Stimulated activated CD8-positive, alpha-beta memory T cell treated with anti-CD3 and anti-CD28 coated beads, Interleukin-7, amount 100 ng/mL, for 48 hours (primary cell): ENCODE measurements around the gene RPRD1B.
A peak's percentile ranks its signal among the peaks of the same experiment; 100 is the strongest.

Experiments used
- DNase-seq, 2 donors: peaks; one replicate each; pipeline ENCODE4 v3.0.0-alpha.2; 2020; ENCODE audit warnings: low read depth in 1 of 2; ENCODE audit errors: extremely low read depth in 1 of 2

RPRD1B gene

GRCh38 chr20:38033330-38034107, at the start of gene RPRD1B, which contains the start of gene TTI1:
Gene RPRD1B (plus strand): TSS chr20:38033746. CDS start chr20:38033948, 202 bp downstream.
Gene TTI1 (minus strand): TSS chr20:38033456. CDS start chr20:38013816, 19,640 bp downstream.
- peak; percentile 73 to 82 for DNase-seq

GRCh38 chr20:37984018-37984785, 49.3 kb upstream of the RPRD1B start:
- no peak for DNase-seq

GRCh38 chr20:37986044-37986858, 47.3 kb upstream of the RPRD1B start:
- DNase-seq, result no peak

GRCh38 chr20:37986873-37987601, 46.5 kb upstream of the RPRD1B start:
- no peak for DNase-seq

- DNase-seq, result no peak
Measured at GRCh38 chr20:37987602-37988290, 45.8 kb upstream of the RPRD1B start.

GRCh38 chr20:37988306-37988954, 45.1 kb upstream of the RPRD1B start:
- no peak for DNase-seq

- DNase-seq, result no peak
Measured at GRCh38 chr20:37989601-37990295, 43.8 kb upstream of the RPRD1B start.

GRCh38 chr20:37990571-37991151, 42.9 kb upstream of the RPRD1B start:
- peak; percentile 52 to 80 for DNase-seq

- DNase-seq, result no peak
Measured at GRCh38 chr20:37991157-37991866, 42.2 kb upstream of the RPRD1B start.

GRCh38 chr20:37991908-37992307, 41.6 kb upstream of the RPRD1B start:
- DNase-seq, result no peak

GRCh38 chr20:37992802-37993409, 40.6 kb upstream of the RPRD1B start:
- DNase-seq, result no peak

GRCh38 chr20:37994512-37994911, 39.0 kb upstream of the RPRD1B start:
- DNase-seq, result no peak

- no peak for DNase-seq
Measured at GRCh38 chr20:37995856-37996605, 37.5 kb upstream of the RPRD1B start.

- DNase-seq, result no peak
Measured at GRCh38 chr20:37997516-37997915, 36.0 kb upstream of the RPRD1B start.

- no peak for DNase-seq
Measured at GRCh38 chr20:37999526-38000263, 33.9 kb upstream of the RPRD1B start.

- DNase-seq, result no peak
Measured at GRCh38 chr20:38000293-38000692, 33.3 kb upstream of the RPRD1B start.
